Erythroblast (primary cell): ENCODE results near the gene GSK3A.

Source experiments
- DNase-seq, 2 experiments: peaks; one replicate each; lab custom pipeline; 2025; lab: John Stamatoyannopoulos, UW
- GATA1 ChIP-seq: IDR thresholded peaks from 2 replicates; pipeline ENCODE4 v1.6.1; 2011; ENCODE audit warnings: low read depth, mild to moderate bottlenecking, control low read depth, low read length, moderate library complexity
- POLR2A ChIP-seq: IDR thresholded peaks from 2 replicates; pipeline ENCODE4 v1.6.1; 2011; ENCODE audit warnings: mild to moderate bottlenecking, low read length

Gene GSK3A

DNA sequence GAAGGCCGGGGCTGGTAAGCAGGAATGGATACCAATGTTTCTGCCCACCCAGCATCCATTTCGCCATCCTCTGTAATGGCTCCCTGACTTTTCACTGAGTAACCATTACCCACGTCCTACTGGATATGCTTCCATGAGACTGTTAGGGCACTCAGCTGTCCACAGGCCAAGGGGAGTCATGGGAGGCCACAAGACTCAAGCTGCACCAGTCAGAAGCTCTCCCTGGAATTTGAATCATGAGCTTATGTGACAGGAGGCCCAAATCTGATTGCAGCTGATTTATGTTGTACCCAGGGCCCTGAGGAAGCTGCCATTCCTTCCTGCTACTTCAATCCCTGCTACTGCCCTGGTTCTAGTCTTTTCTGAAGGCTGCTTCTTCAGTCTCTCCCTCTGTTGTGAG, 53.3 kb downstream of the GSK3A start:
- no peak for DNase-seq
- TF ChIP-seq POLR2A, result no peak
- TF ChIP-seq GATA1, result no peak

DNA sequence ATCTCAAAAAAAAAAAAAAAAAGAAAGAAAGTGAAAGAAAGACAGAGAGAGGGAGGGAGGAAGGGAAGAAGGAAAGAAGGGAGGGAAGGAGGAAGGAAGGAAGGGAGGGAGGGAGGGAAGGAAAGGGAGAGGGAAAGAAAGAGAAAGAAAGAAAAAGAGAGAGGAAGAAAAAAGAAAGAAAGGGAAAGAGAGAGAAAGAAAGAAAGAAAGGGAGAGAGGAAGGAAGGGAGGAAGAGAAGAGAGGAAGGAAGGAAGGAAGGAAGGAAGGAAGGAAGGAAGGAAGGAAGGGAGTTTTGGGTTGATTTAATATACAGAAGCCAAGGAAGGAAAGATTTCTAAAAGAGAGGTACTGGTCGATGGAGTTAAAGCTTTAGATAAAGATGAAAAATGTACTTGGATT, 53.7 kb downstream of the GSK3A start:
- TF ChIP-seq GATA1 (no peak), POLR2A (no peak)

GRCh38 chr19:42185277-42185676, 57.1 kb downstream of the GSK3A start:
- TF ChIP-seq POLR2A, result no peak
- TF ChIP-seq GATA1, result no peak
- DNase-seq, result no peak

More for the DNA sequence above, 53.7 kb downstream of the GSK3A start:
- DNase-seq, result no peak

DNA sequence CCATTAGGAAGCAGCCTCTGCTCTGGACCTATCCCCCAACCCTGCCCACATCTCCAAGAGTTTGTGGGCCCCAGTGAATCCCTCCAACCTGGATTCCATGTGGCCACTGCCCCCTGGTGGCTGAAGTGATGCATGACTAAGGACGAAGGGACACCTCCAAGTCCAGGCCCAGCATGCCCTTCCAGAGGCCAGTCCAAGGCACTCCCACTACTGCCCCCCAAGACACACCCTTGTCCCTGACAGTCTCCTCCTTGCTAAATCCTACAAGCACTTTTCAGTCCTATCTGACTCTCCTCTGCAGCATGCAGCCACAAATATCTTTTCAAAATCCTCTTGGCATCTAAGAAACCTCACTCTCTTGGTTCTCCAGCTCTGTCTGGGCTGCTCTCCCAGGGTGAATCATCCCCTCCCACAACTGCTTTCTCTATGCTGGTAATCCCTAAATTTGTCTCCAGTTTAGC, 58.0 kb downstream of the GSK3A start:
- peak; percentile 76 to 85 for DNase-seq
- TF ChIP-seq POLR2A (no peak), GATA1 (no peak)
